ENCODE data around the gene IFNA6. TPM values are rescaled to one million over a fixed set of nuclear protein-coding genes. Genes with fewer than 3 reads are reported as not detected.

IFNA6 gene
- total RNA-seq, 2 experiments from 2014 or later = not detected

DNA sequence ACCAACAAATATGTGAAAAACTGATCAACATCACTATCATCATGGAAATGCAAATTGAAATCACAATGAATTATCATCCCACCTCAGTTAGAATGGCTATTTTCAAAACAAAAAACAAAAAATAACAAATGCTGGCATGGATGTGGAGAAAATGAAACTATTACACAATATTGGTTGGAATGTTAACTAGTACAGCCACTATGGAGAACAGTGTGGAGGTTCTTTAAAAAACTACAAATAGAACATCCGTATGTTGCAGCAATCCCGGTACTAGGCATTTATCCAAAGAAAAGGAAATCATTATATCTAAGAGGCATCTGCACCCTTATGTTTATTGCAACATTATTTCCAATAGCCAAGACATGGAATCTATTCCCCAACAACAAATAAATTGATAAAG, 36.5 kb downstream of the IFNA6 start:
- H3K4me1 Mint-ChIP-seq (ENCODE audit: low read depth) = peaks cover 9% of the 10 kb centered on the region

DNA sequence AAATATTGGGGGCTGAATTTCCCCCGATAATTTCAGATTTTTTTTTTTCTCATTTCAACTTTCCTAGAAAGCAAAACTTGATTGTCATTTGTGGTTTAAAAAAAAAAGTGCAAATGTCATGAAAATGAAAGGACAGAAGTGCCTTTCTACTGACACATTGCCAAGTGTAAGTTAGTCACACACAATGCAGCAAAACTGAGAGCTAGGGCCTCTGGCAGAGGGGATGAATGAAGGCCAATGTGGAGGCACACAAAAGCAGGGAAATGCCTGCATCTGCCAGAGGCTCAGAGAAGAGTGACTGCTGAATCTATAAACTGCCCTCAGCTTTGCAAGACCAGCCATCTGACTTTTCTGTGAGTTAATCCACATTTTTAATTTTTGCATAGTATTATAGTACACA, 38.8 kb downstream of the IFNA6 start:
- Mint-ChIP-seq H3K4me3 (no peak overlapping the region), H3K27ac (no peak overlapping the region), H3K36me3 (ENCODE audit: low read depth) (no peaks in the 10 kb centered on the region), H3K9me3 (no peaks in the 10 kb centered on the region), H3K4me1 (ENCODE audit: low read depth) (peaks cover 5% of the 10 kb centered on the region), H3K27me3 (peaks cover 6% of the 10 kb centered on the region)
- DNase-seq (no peak), ATAC-seq (no peak)
- ChIA-PET POLR2A (no interaction called here), CTCF (interaction anchor here (0.9 to 2.5 kb wide), 5 partner anchors 11 to 116 kb away, joined by 3 to 9 read pairs (median 3); no protein-coding TSS in a partner anchor)
- intact Hi-C loops (cut with micrococcal nuclease) = no loop called here
- TF ChIP-seq, protein P1, sequence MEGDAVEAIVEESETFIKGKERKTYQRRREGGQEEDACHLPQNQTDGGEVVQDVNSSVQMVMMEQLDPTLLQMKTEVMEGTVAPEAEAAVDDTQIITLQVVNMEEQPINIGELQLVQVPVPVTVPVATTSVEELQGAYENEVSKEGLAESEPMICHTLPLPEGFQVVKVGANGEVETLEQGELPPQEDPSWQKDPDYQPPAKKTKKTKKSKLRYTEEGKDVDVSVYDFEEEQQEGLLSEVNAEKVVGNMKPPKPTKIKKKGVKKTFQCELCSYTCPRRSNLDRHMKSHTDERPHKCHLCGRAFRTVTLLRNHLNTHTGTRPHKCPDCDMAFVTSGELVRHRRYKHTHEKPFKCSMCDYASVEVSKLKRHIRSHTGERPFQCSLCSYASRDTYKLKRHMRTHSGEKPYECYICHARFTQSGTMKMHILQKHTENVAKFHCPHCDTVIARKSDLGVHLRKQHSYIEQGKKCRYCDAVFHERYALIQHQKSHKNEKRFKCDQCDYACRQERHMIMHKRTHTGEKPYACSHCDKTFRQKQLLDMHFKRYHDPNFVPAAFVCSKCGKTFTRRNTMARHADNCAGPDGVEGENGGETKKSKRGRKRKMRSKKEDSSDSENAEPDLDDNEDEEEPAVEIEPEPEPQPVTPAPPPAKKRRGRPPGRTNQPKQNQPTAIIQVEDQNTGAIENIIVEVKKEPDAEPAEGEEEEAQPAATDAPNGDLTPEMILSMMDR (IDR thresholded peaks at IDR 0.05) = no peak

More for the DNA sequence above, 36.5 kb downstream of the IFNA6 start:
- CTCF ChIA-PET = interaction anchor here (1.1 to 2.4 kb wide), 5 partner anchors 59 to 141 kb away, joined by 3 to 10 read pairs (median 4); no protein-coding TSS in a partner anchor
- TF ChIP-seq, protein P1 (IDR thresholded peaks at IDR 0.05) = no peak
- POLR2A ChIA-PET = no interaction called here
- Mint-ChIP-seq H3K4me3 (no peak overlapping the region), H3K27me3 (no peaks in the 10 kb centered on the region), H3K27ac (no peak overlapping the region), H3K36me3 (ENCODE audit: low read depth) (no peaks in the 10 kb centered on the region), H3K9me3 (no peaks in the 10 kb centered on the region)
- ATAC-seq (no peak), DNase-seq (no peak)
- intact Hi-C loops (cut with micrococcal nuclease) = no loop called here

DNA sequence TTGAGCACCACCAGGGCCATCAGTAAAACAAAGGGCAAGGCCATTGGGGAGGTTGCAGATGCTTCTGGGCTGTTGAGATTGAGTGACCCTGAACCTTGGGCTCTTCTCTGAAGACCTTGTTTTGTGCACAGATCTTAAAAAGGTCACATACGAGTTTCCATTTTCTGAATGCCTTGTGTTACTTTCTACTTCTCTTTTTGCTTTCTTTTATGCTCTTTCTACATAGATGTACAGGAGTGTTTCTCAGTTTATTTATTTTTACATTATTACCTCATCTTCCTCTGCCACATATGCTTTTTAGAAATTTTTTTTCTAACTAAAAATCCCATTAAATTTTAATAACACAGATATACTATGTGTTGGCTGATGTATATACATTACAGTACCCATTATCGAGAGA, 45.5 kb downstream of the IFNA6 start, which contains the start of gene IFNA5:
Gene IFNA5 (minus strand): TSS at position 101 of the 400 bp plus-strand sequence. CDS start 57 bp downstream, at position 44.
- no peak within 1 kb of the TSS for H3K4me3 Mint-ChIP-seq
- CTCF ChIA-PET = interaction anchor here (0.9 kb wide), 2 partner anchors 13 to 70 kb away, joined by 3 read pairs; no protein-coding TSS in a partner anchor
- no peaks in the 10 kb centered on the region for H3K4me1 Mint-ChIP-seq (ENCODE audit: low read depth)
- intact Hi-C loops (cut with micrococcal nuclease) = no loop called here
- no peaks in the 10 kb centered on the region for H3K36me3 Mint-ChIP-seq (ENCODE audit: low read depth)
- ATAC-seq (no peak), DNase-seq (no peak)
- POLR2A ChIA-PET = no interaction called here
- H3K27ac Mint-ChIP-seq = no peak within 1 kb of the TSS
- TF ChIP-seq, protein P1 (IDR thresholded peaks at IDR 0.05) = no peak
- no peaks in the 10 kb centered on the region for H3K9me3 Mint-ChIP-seq
- H3K27me3 Mint-ChIP-seq = peaks cover 35% of the 10 kb centered on the region

Other genes starting within 250 kb of the IFNA6 start
- not detected for gene IFNW1, start 209.1 kb downstream of the IFNA6 start, total RNA-seq
- gene IFNA21, start 184.2 kb downstream of the IFNA6 start, total RNA-seq = not detected
- gene IFNA4, start 163.3 kb downstream of the IFNA6 start, total RNA-seq = not detected
- not detected for gene IFNA7, start 148.7 kb downstream of the IFNA6 start, total RNA-seq
- not detected for gene IFNA10, start 143.7 kb downstream of the IFNA6 start, total RNA-seq
- gene IFNA16, start 133.6 kb downstream of the IFNA6 start, total RNA-seq = not detected
- not detected for gene IFNA17, start 122.7 kb downstream of the IFNA6 start, total RNA-seq
- not detected for gene IFNA14, start 110.9 kb downstream of the IFNA6 start, total RNA-seq
- gene IFNA5, start 45.6 kb downstream of the IFNA6 start, total RNA-seq = not detected
- 10 to 100 TPM; 15.6 to 15.8 TPM for gene KLHL9, start 15.5 kb downstream of the IFNA6 start, total RNA-seq
- gene IFNA13, start 17.2 kb upstream of the IFNA6 start, total RNA-seq = not detected
- not detected for gene IFNA2, start 34.5 kb upstream of the IFNA6 start, total RNA-seq
- not detected for gene IFNA8, start 58.2 kb upstream of the IFNA6 start, total RNA-seq
- not detected for gene IFNA1, start 89.6 kb upstream of the IFNA6 start, total RNA-seq
- not detected for gene IFNE, start 131.4 kb upstream of the IFNA6 start, total RNA-seq

Data from activated CD8-positive, alpha-beta T cell treated with anti-CD3 and anti-CD28 coated beads for 36 hours (primary cell).